ENCODE measurements around the gene RTP5.

RTP5 gene

DNA sequence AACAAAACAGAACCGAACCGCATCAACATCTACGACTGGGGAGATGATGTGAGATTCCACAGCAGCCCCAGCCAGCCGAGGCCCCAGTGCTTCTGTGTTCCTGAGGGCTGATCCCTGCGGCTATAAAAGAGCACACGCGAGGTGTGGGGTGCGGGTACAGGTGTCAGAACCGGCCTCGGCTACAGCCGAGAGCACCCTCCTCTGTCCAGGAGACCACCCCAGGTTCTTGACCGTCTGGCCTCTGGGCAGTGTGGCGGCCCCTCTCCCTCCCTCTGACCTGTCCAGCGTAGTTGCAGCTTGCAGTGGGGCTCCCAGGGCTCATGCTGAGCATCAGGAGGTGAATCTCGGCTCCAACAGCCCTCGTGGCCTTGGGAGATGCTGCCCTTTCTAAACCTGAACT is 23.7 kb downstream of the RTP5 start:
- Histone ChIP-seq H3K36me3 (ENCODE audit: control insufficient read depth, insufficient read depth, low read length) (no peaks in the 10 kb centered on the region), H3K4me3 (ENCODE audit: low read depth, low read length) (no peak overlapping the region), H3K9ac (ENCODE audit: low read length) (no peak overlapping the region), H3K27me3 (ENCODE audit: control insufficient read depth, insufficient read depth, low read length) (no peaks in the 10 kb centered on the region), H3K4me1 (ENCODE audit: control insufficient read depth, insufficient read depth, low read length) (peaks cover 29% of the 10 kb centered on the region; the same call in 1 of the 2 replicates), H3K9me3 (ENCODE audit: control insufficient read depth, insufficient read depth, low read depth, low read length) (peaks cover 10% of the 10 kb centered on the region), H3K27ac (ENCODE audit: low read depth, low read length) (no peak overlapping the region)

DNA sequence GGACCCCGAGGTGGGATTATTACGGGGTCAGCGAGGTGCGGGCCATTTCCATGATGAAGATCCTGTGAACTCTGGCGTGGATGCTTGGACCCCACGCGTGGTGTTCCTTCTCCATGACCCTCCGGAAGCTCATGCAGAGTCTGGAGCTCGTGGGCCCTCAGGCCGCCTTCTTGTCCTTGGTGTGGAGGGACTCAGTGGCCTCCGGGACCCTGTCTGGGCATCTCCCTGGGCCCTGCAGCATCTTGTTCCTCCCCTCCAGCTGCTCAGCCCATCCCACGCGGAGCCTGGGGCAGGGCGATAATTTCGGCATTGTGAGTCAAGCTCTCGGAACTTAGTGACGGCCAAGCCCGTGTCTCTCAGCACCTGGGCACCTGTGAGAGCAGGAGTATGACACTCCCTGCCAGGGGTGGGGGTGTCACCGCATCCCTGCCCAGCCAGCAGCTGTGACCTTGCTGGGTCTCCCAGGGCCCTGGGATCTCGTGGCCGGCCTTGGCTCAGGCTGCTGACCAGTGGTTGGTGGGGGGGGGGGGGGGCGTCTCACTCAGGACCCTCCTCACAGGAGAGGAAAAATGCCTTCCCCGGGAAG is 24.6 kb downstream of the RTP5 start:
- Histone ChIP-seq H3K9me3 (ENCODE audit: control insufficient read depth, insufficient read depth, low read depth, low read length) (peaks cover 4% of the 10 kb centered on the region; the same call in 1 of the 2 replicates), H3K4me3 (ENCODE audit: low read depth, low read length) (no peak overlapping the region), H3K9ac (ENCODE audit: low read length) (no peak overlapping the region), H3K4me1 (ENCODE audit: control insufficient read depth, insufficient read depth, low read length) (peaks cover 38% of the 10 kb centered on the region; the same call in 1 of the 2 replicates), H3K36me3 (ENCODE audit: control insufficient read depth, insufficient read depth, low read length) (no peaks in the 10 kb centered on the region), H3K27ac (ENCODE audit: low read depth, low read length) (no peak overlapping the region), H3K27me3 (ENCODE audit: control insufficient read depth, insufficient read depth, low read length) (no peaks in the 10 kb centered on the region)

DNA sequence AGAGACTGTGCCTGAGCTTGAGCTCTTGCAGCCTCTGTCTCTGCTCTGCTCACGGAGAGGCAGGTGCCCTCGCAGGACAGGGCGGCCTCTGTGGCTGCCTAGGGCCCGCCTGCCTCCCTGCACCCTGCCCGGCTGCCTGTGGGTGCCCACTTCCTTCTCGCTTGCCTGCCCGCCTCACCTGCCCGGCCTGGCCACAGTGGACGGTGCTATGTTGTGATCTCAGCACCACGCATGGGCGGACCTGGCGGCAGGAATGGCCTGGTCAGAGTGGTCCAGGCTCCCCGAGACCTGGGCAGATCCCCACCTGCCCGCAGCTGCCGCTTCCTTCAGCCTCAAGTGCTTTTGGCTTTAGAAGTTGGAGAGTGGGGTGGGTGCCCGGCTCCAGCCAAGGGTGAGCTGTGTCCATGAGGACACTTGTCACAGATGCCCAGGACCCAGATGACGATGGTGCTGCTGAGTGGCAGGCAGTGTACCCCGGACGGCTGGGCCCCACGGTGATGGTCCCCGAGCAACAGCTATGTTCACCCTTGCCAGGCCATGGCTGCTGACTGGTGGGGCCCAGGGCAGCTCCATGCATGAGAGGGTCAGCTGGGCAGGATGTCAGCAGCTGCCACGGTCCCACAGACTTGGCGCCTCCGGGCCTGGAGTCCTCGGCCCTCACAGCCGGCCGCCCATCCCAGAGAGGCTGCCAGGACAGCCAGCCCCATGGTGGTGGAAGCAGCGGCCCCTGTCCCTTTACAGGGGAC is 25.3 kb downstream of the RTP5 start:
- peaks cover 43% of the 10 kb centered on the region; the same call in 1 of the 2 replicates for H3K4me1 ChIP-seq (ENCODE audit: control insufficient read depth, insufficient read depth, low read length)
- no peak overlapping the region for H3K4me3 ChIP-seq (ENCODE audit: low read depth, low read length)
- no peaks in the 10 kb centered on the region for H3K9me3 ChIP-seq (ENCODE audit: control insufficient read depth, insufficient read depth, low read depth, low read length)
- no peak overlapping the region for H3K9ac ChIP-seq (ENCODE audit: low read length)
- no peaks in the 10 kb centered on the region for H3K27me3 ChIP-seq (ENCODE audit: control insufficient read depth, insufficient read depth, low read length)
- H3K27ac ChIP-seq (ENCODE audit: low read depth, low read length): no peak overlapping the region
- no peaks in the 10 kb centered on the region for H3K36me3 ChIP-seq (ENCODE audit: control insufficient read depth, insufficient read depth, low read length)

DNA sequence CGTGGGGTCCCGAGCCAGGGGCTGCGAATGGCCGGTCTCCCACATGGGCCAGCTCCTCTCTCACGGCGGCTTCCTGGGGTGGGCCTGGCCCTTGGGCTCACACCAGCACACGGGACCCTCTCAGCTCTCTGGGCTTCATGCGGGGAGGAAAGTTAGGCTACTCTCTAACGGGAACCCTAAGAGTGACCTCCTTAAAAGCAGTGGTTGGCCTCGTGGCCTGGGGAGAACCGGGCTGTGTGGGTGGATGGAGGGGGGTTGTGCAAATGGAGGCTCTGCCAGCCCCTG is 25.8 kb downstream of the RTP5 start:
- Histone ChIP-seq H3K36me3 (ENCODE audit: control insufficient read depth, insufficient read depth, low read length) (no peaks in the 10 kb centered on the region), H3K27ac (ENCODE audit: low read depth, low read length) (no peak overlapping the region), H3K9ac (ENCODE audit: low read length) (no peak overlapping the region), H3K4me3 (ENCODE audit: low read depth, low read length) (no peak overlapping the region), H3K27me3 (ENCODE audit: control insufficient read depth, insufficient read depth, low read length) (no peaks in the 10 kb centered on the region), H3K4me1 (ENCODE audit: control insufficient read depth, insufficient read depth, low read length) (peaks cover 47% of the 10 kb centered on the region; the same call in 1 of the 2 replicates), H3K9me3 (ENCODE audit: control insufficient read depth, insufficient read depth, low read depth, low read length) (no peaks in the 10 kb centered on the region)

DNA sequence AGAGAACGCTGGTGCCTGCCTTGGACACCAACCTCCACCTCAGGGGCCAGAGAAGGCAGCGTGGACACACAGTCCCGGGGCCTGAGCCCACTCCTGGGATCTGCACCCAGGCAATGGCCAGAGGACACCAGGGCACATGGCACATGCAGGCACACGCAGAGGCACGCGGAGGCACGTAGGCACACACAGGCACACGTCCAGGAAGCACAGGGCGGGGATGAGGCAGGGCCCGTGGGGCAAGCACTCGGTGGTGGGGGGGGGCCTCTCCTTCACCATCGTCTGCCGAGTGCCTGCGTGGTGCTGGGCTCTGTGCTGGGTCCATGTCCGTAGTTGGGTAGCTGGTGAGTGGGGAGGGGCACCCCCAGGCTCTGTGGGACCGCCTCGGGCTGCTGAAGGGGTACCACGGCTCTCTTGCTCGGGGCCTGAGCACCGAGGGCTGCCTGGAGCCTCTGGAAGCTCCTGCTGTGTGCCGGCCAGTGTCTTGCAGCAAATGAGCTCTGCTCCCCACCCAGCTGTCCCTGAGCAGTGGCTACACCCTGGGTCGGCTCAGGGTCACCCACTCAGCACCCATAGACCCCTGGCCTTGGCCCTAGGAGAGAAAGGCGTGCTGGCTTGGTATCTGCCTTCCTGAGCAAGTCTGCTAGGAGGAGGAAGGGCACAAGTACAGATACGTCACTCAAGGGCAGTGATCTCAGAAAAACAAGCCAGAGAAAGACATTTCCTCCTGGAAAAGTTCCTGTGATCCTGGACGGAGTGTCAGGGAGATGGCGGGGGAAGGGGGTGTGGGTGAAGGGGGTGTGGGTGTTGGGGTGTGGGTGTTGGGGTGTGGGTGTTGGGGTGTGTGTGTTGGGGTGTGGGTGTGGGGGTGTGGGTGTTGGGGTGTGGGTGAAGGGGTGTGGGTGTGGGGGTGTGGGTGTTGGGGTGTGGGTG is 26.4 kb downstream of the RTP5 start:
- H3K27me3 ChIP-seq (ENCODE audit: control insufficient read depth, insufficient read depth, low read length): no peaks in the 10 kb centered on the region
- H3K4me3 ChIP-seq (ENCODE audit: low read depth, low read length): no peak overlapping the region
- peaks cover 47% of the 10 kb centered on the region for H3K4me1 ChIP-seq (ENCODE audit: control insufficient read depth, insufficient read depth, low read length)
- H3K27ac ChIP-seq (ENCODE audit: low read depth, low read length): no peak overlapping the region
- no peaks in the 10 kb centered on the region for H3K36me3 ChIP-seq (ENCODE audit: control insufficient read depth, insufficient read depth, low read length)
- no peak overlapping the region for H3K9ac ChIP-seq (ENCODE audit: low read length)
- no peaks in the 10 kb centered on the region for H3K9me3 ChIP-seq (ENCODE audit: control insufficient read depth, insufficient read depth, low read depth, low read length)

DNA sequence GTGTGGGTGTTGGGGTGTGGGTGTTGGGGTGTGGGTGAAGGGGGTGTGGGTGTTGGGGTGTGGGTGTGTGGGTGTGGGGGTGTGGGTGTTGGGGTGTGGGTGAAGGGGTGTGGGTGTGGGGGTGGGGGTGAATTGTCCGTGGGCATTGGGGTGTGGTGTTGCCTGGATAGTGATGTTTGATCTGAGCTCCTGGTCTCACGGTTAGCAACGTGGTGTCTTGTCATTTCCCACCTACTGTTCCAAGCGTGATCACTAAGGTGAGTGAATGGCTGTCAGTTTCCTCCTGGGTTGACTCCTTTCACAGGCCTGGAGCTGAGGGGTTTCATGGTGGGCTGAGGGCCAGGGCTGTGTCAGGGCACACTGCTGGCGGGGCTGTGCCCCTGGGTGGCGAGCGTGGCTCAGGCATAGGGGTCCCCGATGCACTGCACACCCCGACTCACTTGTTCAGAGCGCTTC is 27.2 kb downstream of the RTP5 start:
- Histone ChIP-seq H3K27ac (ENCODE audit: low read depth, low read length) (no peak overlapping the region), H3K4me1 (ENCODE audit: control insufficient read depth, insufficient read depth, low read length) (peaks cover 47% of the 10 kb centered on the region), H3K9ac (ENCODE audit: low read length) (no peak overlapping the region), H3K27me3 (ENCODE audit: control insufficient read depth, insufficient read depth, low read length) (no peaks in the 10 kb centered on the region), H3K4me3 (ENCODE audit: low read depth, low read length) (no peak overlapping the region), H3K36me3 (ENCODE audit: control insufficient read depth, insufficient read depth, low read length) (no peaks in the 10 kb centered on the region), H3K9me3 (ENCODE audit: control insufficient read depth, insufficient read depth, low read depth, low read length) (no peaks in the 10 kb centered on the region)

DNA sequence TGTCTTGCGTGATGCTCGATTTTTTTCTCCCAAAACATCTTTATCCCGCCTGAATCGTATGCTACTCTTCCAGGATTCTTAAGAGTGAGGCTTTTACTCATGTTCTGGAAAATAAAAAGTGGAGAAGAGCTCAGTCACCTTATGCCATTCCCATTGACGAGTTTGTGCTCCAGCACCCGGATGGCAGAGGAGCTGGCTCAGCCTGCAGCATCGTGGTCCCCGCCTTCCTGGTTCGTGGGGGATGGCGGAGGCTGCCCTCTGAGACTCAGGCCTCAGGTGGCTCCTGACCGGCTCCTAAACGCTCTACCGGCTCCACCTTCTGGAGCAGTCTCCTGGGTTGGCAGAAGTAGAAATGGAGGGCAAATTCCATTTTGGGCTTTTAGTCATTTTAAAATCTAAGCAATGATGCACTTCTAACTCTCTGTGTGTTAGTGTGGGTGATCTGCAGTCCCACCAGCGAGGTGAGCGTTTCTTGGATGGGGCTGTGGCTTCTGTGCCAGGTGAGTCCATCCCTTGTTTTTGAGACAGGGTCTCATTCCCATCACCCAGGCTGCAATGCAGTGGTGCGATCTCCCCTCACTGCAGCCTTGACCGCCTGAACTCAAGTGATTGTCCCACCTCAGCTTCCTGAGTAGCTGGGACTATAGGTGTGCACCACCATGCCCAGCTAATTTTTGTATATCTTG is 27.8 kb downstream of the RTP5 start:
- H3K27me3 ChIP-seq (ENCODE audit: control insufficient read depth, insufficient read depth, low read length): no peaks in the 10 kb centered on the region
- no peak overlapping the region for H3K4me3 ChIP-seq (ENCODE audit: low read depth, low read length)
- H3K9me3 ChIP-seq (ENCODE audit: control insufficient read depth, insufficient read depth, low read depth, low read length): no peaks in the 10 kb centered on the region
- no peaks in the 10 kb centered on the region for H3K36me3 ChIP-seq (ENCODE audit: control insufficient read depth, insufficient read depth, low read length)
- H3K27ac ChIP-seq (ENCODE audit: low read depth, low read length): no peak overlapping the region
- H3K9ac ChIP-seq (ENCODE audit: low read length): no peak overlapping the region
- H3K4me1 ChIP-seq (ENCODE audit: control insufficient read depth, insufficient read depth, low read length): peaks cover 43% of the 10 kb centered on the region

DNA sequence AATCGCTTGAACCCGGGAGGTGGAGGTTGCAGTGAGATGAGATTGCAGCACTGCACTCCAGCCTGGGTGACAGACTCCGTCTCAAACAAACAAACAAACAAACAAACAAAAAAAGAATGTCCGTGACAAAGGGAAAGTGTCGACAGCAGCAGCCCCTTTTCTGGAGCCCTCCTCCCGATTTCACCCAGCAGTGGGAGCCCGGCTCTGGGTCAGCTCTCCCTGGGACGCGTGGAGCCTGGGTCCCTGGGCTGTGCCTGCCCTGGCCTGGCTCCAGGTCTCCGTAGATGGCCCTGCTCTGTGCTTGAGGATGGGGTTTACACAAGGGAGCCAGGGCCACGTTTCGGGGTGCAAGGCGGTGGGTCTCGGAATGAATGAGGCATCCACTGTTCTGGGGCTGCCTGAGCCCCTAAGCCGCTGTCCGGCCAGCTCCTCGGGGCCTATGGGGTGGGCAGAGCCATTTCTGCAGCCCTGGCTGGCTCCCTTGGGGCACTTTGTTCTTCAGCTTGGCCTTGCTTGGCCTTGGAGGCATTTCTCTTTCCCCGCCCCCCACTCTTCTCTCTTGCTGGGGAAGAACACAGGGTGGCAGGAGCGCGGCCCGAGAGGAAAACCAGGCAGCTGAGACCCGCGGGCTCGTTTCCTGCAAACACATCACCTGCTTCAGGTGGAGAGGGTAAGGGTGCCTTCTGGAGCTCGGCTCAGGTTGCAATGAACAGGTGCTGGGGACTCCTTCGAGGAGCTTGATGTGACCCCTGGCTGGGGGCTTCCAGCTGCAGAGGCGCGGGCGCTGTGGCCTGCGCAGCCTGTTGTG is 29.1 kb downstream of the RTP5 start:
- Histone ChIP-seq H3K27me3 (ENCODE audit: control insufficient read depth, insufficient read depth, low read length) (no peaks in the 10 kb centered on the region), H3K36me3 (ENCODE audit: control insufficient read depth, insufficient read depth, low read length) (no peaks in the 10 kb centered on the region), H3K9me3 (ENCODE audit: control insufficient read depth, insufficient read depth, low read depth, low read length) (no peaks in the 10 kb centered on the region), H3K4me3 (ENCODE audit: low read depth, low read length) (no peak overlapping the region), H3K27ac (ENCODE audit: low read depth, low read length) (no peak overlapping the region), H3K9ac (ENCODE audit: low read length) (no peak overlapping the region), H3K4me1 (ENCODE audit: control insufficient read depth, insufficient read depth, low read length) (peaks cover 42% of the 10 kb centered on the region)

DNA sequence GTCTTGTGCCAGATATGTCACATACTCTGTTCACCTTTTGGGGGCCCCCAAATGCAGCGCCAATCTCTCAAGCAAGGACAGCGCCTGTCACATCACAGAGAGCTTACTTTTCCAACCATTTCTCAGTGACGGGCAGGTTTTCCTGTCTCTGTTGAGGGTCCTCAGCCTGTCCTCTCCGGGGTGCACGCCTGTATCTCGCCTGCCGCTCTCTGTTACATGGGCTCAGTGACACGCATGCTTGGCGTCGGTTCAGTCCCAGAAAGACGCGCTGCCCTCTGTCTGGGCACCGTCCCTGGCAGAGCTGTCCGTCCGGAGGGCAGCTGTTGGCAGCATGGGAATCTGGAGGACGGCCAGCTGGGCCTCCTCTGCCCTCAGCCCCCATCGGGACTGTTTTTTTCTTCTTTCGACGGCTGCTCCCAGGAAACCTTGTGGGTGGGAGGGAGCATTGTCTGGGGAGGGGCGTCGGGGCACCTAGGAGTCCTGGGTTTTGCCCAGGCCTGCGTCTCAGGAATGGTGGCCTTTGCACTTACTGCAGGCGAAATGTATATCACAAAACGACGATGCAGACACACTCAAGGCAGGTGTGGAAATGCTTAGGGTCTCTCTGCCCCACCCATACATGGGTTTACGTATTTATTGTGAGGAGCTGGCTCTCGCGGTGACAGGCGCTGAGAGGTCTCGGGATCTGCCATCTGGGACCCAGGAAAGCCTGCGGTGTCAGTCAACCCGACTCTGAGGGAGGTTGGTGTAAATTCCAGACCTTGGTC is 30.9 kb downstream of the RTP5 start:
- no peaks in the 10 kb centered on the region for H3K36me3 ChIP-seq (ENCODE audit: control insufficient read depth, insufficient read depth, low read length)
- peak overlapping the region; percentile 29 for H3K9ac ChIP-seq (ENCODE audit: low read length)
- H3K4me3 ChIP-seq (ENCODE audit: low read depth, low read length): no peak overlapping the region
- H3K4me1 ChIP-seq (ENCODE audit: control insufficient read depth, insufficient read depth, low read length): peaks cover 42% of the 10 kb centered on the region
- no peaks in the 10 kb centered on the region for H3K9me3 ChIP-seq (ENCODE audit: control insufficient read depth, insufficient read depth, low read depth, low read length)
- H3K27me3 ChIP-seq (ENCODE audit: control insufficient read depth, insufficient read depth, low read length): no peaks in the 10 kb centered on the region
- no peak overlapping the region for H3K27ac ChIP-seq (ENCODE audit: low read depth, low read length)

DNA sequence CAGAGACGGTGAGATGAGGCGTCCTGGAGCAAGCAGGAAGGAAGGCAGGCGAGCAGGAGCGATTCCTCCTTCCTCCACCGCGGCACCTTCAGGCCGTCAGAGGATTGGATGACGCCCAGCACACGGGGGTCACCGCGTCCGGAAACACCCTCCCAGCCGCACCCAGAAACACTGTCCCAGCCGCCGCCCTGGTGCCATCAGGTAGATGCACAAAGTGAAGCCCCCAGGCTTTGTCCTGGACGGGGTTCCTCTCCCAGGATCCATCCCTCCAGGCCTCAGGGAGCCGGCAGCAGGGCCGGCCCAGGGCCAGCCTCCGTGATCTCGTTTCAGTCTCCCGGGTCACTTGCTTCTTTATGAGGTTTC is 31.5 kb downstream of the RTP5 start:
- H3K9me3 ChIP-seq (ENCODE audit: control insufficient read depth, insufficient read depth, low read depth, low read length): no peaks in the 10 kb centered on the region
- H3K27me3 ChIP-seq (ENCODE audit: control insufficient read depth, insufficient read depth, low read length): no peaks in the 10 kb centered on the region
- no peaks in the 10 kb centered on the region for H3K36me3 ChIP-seq (ENCODE audit: control insufficient read depth, insufficient read depth, low read length)
- H3K9ac ChIP-seq (ENCODE audit: low read length): no peak overlapping the region
- H3K27ac ChIP-seq (ENCODE audit: low read depth, low read length): no peak overlapping the region
- peaks cover 42% of the 10 kb centered on the region for H3K4me1 ChIP-seq (ENCODE audit: control insufficient read depth, insufficient read depth, low read length)
- H3K4me3 ChIP-seq (ENCODE audit: low read depth, low read length): no peak overlapping the region
